K562 (cell line): ENCODE results near the gene CEP72. TPM values are rescaled to one million over a fixed set of nuclear protein-coding genes. Genes with fewer than 3 reads are reported as not detected.
A peak's percentile ranks its signal among the peaks of the same experiment; 100 is the strongest.

Experiments used
- ATAC-seq: fragments of 200-7000 bp; cut with Tn5 transposase; 3 replicates; pipeline ENCODE4 v1.9.1; 2020; ENCODE audit warnings: moderate library complexity
- BruUV-seq: library from RNA; stranded (reverse); fragments of 400-500 nt; replicated peaks from 2 replicates; lab custom pipeline; 2021; lab: Mats Ljungman, UMichigan
- CTCF ChIA-PET: fragments of 300-600 bp; formaldehyde crosslinking; extraction: SDS; loops from one replicate; lab custom pipeline; 2021; ENCODE audit warnings: low intra/inter-chr PET ratio; lab: Yijun Ruan, JAX
- POLR2A ChIA-PET: fragments of 300-600, 350-650 bp; sonication (Branson Sonifier 250); formaldehyde crosslinking; extraction: SDS; loops from one replicate; lab custom pipeline; 2021; ENCODE audit warnings: antibody characterized with exemption, inconsistent platforms; lab: Yijun Ruan, JAX
- DNase-seq, 4 experiments: peaks; one replicate each; pipeline versions ENCODE4 v3.0.0 to v3.0.0-alpha.2; 2011 to 2018; ENCODE audit warnings: low spot score in 3 of 4, mixed read lengths in 3 of 4; ENCODE audit errors: extremely low read depth in 1 of 4
- FAIRE-seq: peaks from 2 replicates; lab custom pipeline; 2011; peaks lifted over from hg19 to GRCh38; lab: Jason Lieb, UNC
- H2AFZ ChIP-seq: 2 replicates; pipeline ENCODE4 v1.6.0; 2011; ENCODE audit warnings: low read depth, low read length, control low read depth, inconsistent platforms
- H3K27ac ChIP-seq: fragments of 200-600 bp; 3 replicates; pipeline ENCODE4 v1.8.0; 2011; ENCODE audit warnings: low read depth, mild to moderate bottlenecking, control low read depth, inconsistent platforms, low read length, moderate library complexity, mixed read lengths; ENCODE audit errors: extremely low read depth
- H3K27me3 ChIP-seq, 2 experiments: fragments of 300-600 bp in 1 of 2; 2 replicates in 1 of 2; 3 replicates in 1 of 2; pipeline versions ENCODE4 v1.6.0 to v1.8.0; 2011; ENCODE audit warnings: inconsistent platforms in 2 of 2, low read length in 2 of 2, mild to moderate bottlenecking in 1 of 2, mixed read lengths in 1 of 2, moderate library complexity in 1 of 2; ENCODE audit not compliant: control insufficient read depth in 2 of 2, insufficient read depth in 2 of 2
- H3K36me3 ChIP-seq: fragments of 300-600 bp; 3 replicates; pipeline ENCODE4 v1.8.0; 2011; ENCODE audit warnings: mild to moderate bottlenecking, low read length, inconsistent platforms; ENCODE audit not compliant: control insufficient read depth, insufficient read depth
- H3K4me1 ChIP-seq, 2 experiments: fragments of 200-600 bp in 1 of 2; replicated peaks in 1 of 2; 2 replicates in 1 of 2; 3 replicates in 1 of 2; pipeline versions ENCODE4 v1.5.1 to v1.8.0; 2011; ENCODE audit warnings: inconsistent platforms in 2 of 2, low read length in 2 of 2, mild to moderate bottlenecking in 1 of 2, mixed read lengths in 1 of 2, moderate library complexity in 1 of 2; ENCODE audit not compliant: control insufficient read depth in 2 of 2, insufficient read depth in 2 of 2
- H3K4me2 ChIP-seq: 2 replicates; pipeline ENCODE4 v1.6.1; 2011; ENCODE audit warnings: low read length, control low read depth, inconsistent platforms, mixed read lengths; ENCODE audit not compliant: insufficient read depth
- H3K4me3 ChIP-seq: fragments of 200-600 bp; sonication (generic), shearing (Covaris generic); 2 replicates; pipeline ENCODE4 v1.5.1; 2016; ENCODE audit warnings: control low read depth, inconsistent platforms
- H3K79me2 ChIP-seq: fragments of 200-600 bp; 3 replicates; pipeline ENCODE4 v1.8.0; 2011; ENCODE audit warnings: low read length, inconsistent platforms; ENCODE audit not compliant: control insufficient read depth, insufficient read depth
- H3K9ac ChIP-seq, 2 experiments: 2 replicates each; pipeline versions ENCODE4 v1.6.0 to v1.6.1; 2011; ENCODE audit warnings: low read depth in 2 of 2, low read length in 2 of 2, control low read depth in 1 of 2, inconsistent platforms in 1 of 2, mild to moderate bottlenecking in 1 of 2, mixed read lengths in 1 of 2; ENCODE audit not compliant: insufficient read depth in 1 of 2
- H3K9me1 ChIP-seq: one replicate; pipeline ENCODE4 v1.6.0; 2011; ENCODE audit warnings: inconsistent platforms, mild to moderate bottlenecking, low read length, moderate library complexity; ENCODE audit not compliant: control insufficient read depth, insufficient read depth
- H3K9me3 ChIP-seq: replicated peaks from 2 replicates; pipeline ENCODE4 v1.5.1; 2011; ENCODE audit warnings: low read depth, low read length, inconsistent platforms; ENCODE audit not compliant: control insufficient read depth, insufficient read depth
- H4K20me1 ChIP-seq: replicated peaks from 2 replicates; pipeline ENCODE4 v1.6.1; 2011; ENCODE audit warnings: low read length, inconsistent platforms, mixed read lengths; ENCODE audit not compliant: control insufficient read depth, insufficient read depth
- ARID1B ChIP-seq: fragments of 450-650 bp; IDR thresholded peaks from 2 replicates; pipeline ENCODE4 v1.6.1; 2016; ENCODE audit warnings: antibody characterized with exemption, mild to moderate bottlenecking, inconsistent platforms
- ARID3B ChIP-seq: fragments of 250-450 bp; sonication (Bioruptor Pico); IDR thresholded peaks from 2 replicates; pipeline ENCODE4 v1.4.0; 2020; ENCODE audit warnings: borderline replicate concordance
- CBX8 ChIP-seq: fragments of 200-600 bp; sonication (generic); IDR thresholded peaks from 2 replicates; pipeline ENCODE4 v1.6.1; 2012; ENCODE audit warnings: borderline replicate concordance, mixed run types, low read depth, mild to moderate bottlenecking, moderate library complexity, mixed read lengths, low read length, control low read depth, inconsistent platforms; ENCODE audit not compliant: poor library complexity, severe bottlenecking; ENCODE audit errors: extremely low read depth
- CEBPB ChIP-seq: fragments of 450-650 bp; IDR thresholded peaks from 2 replicates; pipeline ENCODE4 v1.6.1; 2016; ENCODE audit warnings: missing genetic modification characterization, missing compliant biosample characterization
- CGGBP1 ChIP-seq: fragments of 250-450 bp; sonication (Bioruptor Pico); IDR thresholded peaks from 2 replicates; pipeline ENCODE4 v1.9.0; 2021; ENCODE audit warnings: mild to moderate bottlenecking
- FOXK1 ChIP-seq: sonication (generic); formaldehyde crosslinking; IDR thresholded peaks from 2 replicates; pipeline ENCODE4 v1.8.0; 2022; ENCODE audit warnings: missing genetic modification reagents, mild to moderate bottlenecking, borderline replicate concordance
- HLTF ChIP-seq: fragments of 450-650 bp; IDR thresholded peaks from 2 replicates; pipeline ENCODE4 v1.6.1; 2016
- MTF1 ChIP-seq: fragments of 250-450 bp; sonication (Bioruptor Pico); IDR thresholded peaks from 2 replicates; pipeline ENCODE4 v1.9.0; 2021; ENCODE audit warnings: moderate library complexity, mild to moderate bottlenecking, inconsistent platforms, borderline replicate concordance
- NFE2L1 ChIP-seq: fragments of 450-650 bp; IDR thresholded peaks from 2 replicates; pipeline ENCODE4 v1.6.1; 2016; ENCODE audit warnings: missing genetic modification characterization, low read depth, mild to moderate bottlenecking, missing compliant biosample characterization, moderate library complexity, borderline replicate concordance
- PBX2 ChIP-seq, 2 experiments: IDR thresholded peaks in 1 of 2; conservative IDR thresholded peaks in 1 of 2; 2 replicates each; pipeline ENCODE4 v1.6.1; 2016; ENCODE audit warnings: low read depth in 2 of 2, mild to moderate bottlenecking in 1 of 2, missing compliant biosample characterization in 1 of 2, missing genetic modification characterization in 1 of 2, moderate library complexity in 1 of 2
- PCBP2 ChIP-seq: fragments of 200-400 bp; formaldehyde crosslinking; IDR thresholded peaks from 2 replicates; pipeline ENCODE4 v1.6.1; 2018; ENCODE audit warnings: low read length, low read depth, mild to moderate bottlenecking, moderate library complexity; ENCODE audit not compliant: poor library complexity, severe bottlenecking
- RAD21 ChIP-seq, 2 experiments: fragments of 250-450 bp in 1 of 2; fragments of 450-650 bp in 1 of 2; sonication (Bioruptor Pico) in 1 of 2; formaldehyde crosslinking in 1 of 2; IDR thresholded peaks in 1 of 2; conservative IDR thresholded peaks in 1 of 2; 2 replicates each; pipeline versions ENCODE4 v1.4.0 to v1.8.0; 2020 to 2022; ENCODE audit warnings: mild to moderate bottlenecking in 2 of 2, moderate library complexity in 1 of 2
- RAD51 ChIP-seq: fragments of 450-650 bp; IDR thresholded peaks from 2 replicates; pipeline ENCODE4 v1.7.1; 2016; ENCODE audit warnings: low read depth, mild to moderate bottlenecking, borderline replicate concordance
- RB1 ChIP-seq: fragments of 450-650 bp; IDR thresholded peaks from 2 replicates; pipeline ENCODE4 v1.6.1; 2017; ENCODE audit warnings: low read depth, mild to moderate bottlenecking
- ZNF655 ChIP-seq: fragments of 250-450 bp; sonication (Bioruptor Pico); IDR thresholded peaks from 2 replicates; pipeline ENCODE4 v1.5.0; 2021
- WGBS: fragments of 100-300 bp; shearing (Covaris generic); methylation state at CpG from one replicate; pipeline ENCODE4 v1.1.6; 2016; ENCODE audit warnings: low coverage, mixed read lengths; ENCODE audit not compliant: insufficient coverage; ENCODE audit errors: missing lambda C conversion rate; 5-methylcytosine and 5-hydroxymethylcytosine counted together
- in situ Hi-C: fragments of 300-500 bp; cut with MboI; formaldehyde crosslinking; loops from 4 replicates; pipeline ENCODE4 v1.15.0; 2018; ENCODE audit warnings: inconsistent platforms, mixed read lengths
- intact Hi-C: fragments of 100-400 bp; cut with micrococcal nuclease; formaldehyde crosslinking; loops from 2 replicates; pipeline ENCODE4 v1.14.2; 2022
- polyA plus RNA-seq, 8 experiments: library from polyadenylated mRNA; depleted of rRNA in 4 of 8; stranded (reverse) in 5 of 8; unstranded in 3 of 8; fragments of >200 nt; fragmentation: Nextera tagmentation in 2 of 8; fragmentation: Illumina TruSeq in 1 of 8; extraction: Ambion mirVana in 2 of 8; extraction: Trizol in 1 of 8; gene quantifications; 2 replicates each; pipeline versions ENCODE4 v1.2.1 to v1.2.3, GENCODE V29; 2011 to 2014; ENCODE audit warnings: inconsistent platforms in 1 of 8, missing spikeins in 1 of 8
- total RNA-seq, 7 experiments: library from RNA; depleted of rRNA in 6 of 7; stranded (reverse); fragments of >200 nt in 6 of 7; fragmentation: Illumina TruSeq in 2 of 7; extraction: Trizol in 2 of 7; gene quantifications; 2 replicates each; pipeline versions ENCODE4 v1.2.1 to v1.2.3, GENCODE V29; 2011 to 2021; ENCODE audit warnings: low replicate concordance in 1 of 7

The CEP72 gene
- total and polyA plus RNA-seq, 9 of the 15 experiments (the other 6 are each of a cell fraction or from before 2014, with no cell fraction given), result 0.89 to 38.1 (median 14.2) TPM

GRCh38 chr5:573206-573605 is 38.9 kb upstream of the CEP72 start:
- no TSS peak for BruUV-seq
- DNase-seq, result no peak
- H3K79me2 ChIP-seq, result no peaks in the 10 kb centered on the region
- FAIRE-seq, result peak; percentile 15
- ATAC-seq, result no peak
- H3K4me3 ChIP-seq, result no peak overlapping the region
- H3K27ac ChIP-seq, result no peak overlapping the region
- no peak overlapping the region for H2AFZ ChIP-seq
- peaks cover 0 to 23% of the 10 kb centered on the region in 2 experiments; a peak in 2 of 5 replicates for H3K4me1 ChIP-seq
- peaks cover 47 to 71% of the 10 kb centered on the region in 2 experiments for H3K27me3 ChIP-seq
- in situ Hi-C loops (no loop called here), intact Hi-C loops (no loop called here)
- H4K20me1 ChIP-seq, result no peaks in the 10 kb centered on the region
- H3K9ac ChIP-seq, result no peak overlapping the region
- H3K9me1 ChIP-seq, result no peaks in the 10 kb centered on the region
- no peak overlapping the region for H3K4me2 ChIP-seq
- WGBS, result 6% methylated on average over 12 of the region's 12 CpGs
- ChIA-PET CTCF (interaction anchor here (0.6 kb wide), 1 partner anchor 1047 kb away, joined by 3 read pairs; no protein-coding TSS in a partner anchor), POLR2A (interaction anchor here (0.5 to 1.5 kb wide), 2 partner anchors 27 to 57 kb away, joined by 3 read pairs; no protein-coding TSS in a partner anchor)
- no peaks in the 10 kb centered on the region for H3K9me3 ChIP-seq
- no peaks in the 10 kb centered on the region for H3K36me3 ChIP-seq
- no peak for TF ChIP-seq RAD51
- TF ChIP-seq RAD21 (CRISPR knock-in tag; conservative IDR thresholded peaks at IDR 0.05 in 1 of 2, IDR thresholded peaks at IDR 0.05 in 1 of 2), result no peak
- no peak for TF ChIP-seq NFE2L1 (tag)
- no peak for TF ChIP-seq FOXK1 (CRISPR knock-in tag)
- TF ChIP-seq PBX2 (CRISPR knock-in tag; IDR thresholded peaks at IDR 0.05; ENCODE audit: low read depth), result no peak
- no peak for TF ChIP-seq PBX2 (tag; conservative IDR thresholded peaks at IDR 0.05; ENCODE audit: low read depth)
- no peak for TF ChIP-seq RB1
- no peak for TF ChIP-seq CGGBP1 (CRISPR knock-in tag)
- no peak for TF ChIP-seq MTF1 (CRISPR knock-in tag)
- no peak for TF ChIP-seq CBX8
- no peak for TF ChIP-seq PCBP2
- no peak for TF ChIP-seq CEBPB
- TF ChIP-seq ARID3B, result no peak
- no peak for TF ChIP-seq ARID1B
- TF ChIP-seq HLTF, result no peak
- no peak for TF ChIP-seq ZNF655 (CRISPR knock-in tag)
